HUES48 (cell line): ENCODE data around the gene CFAP92.
"Not testable (repeated sequence)": the region's sequence is repeated elsewhere in the genome, so short reads cannot be mapped to it uniquely, and the experiment has no call there.

Experiments used
- H3K27ac ChIP-seq: one replicate; pipeline ENCODE4 v1.7.0; 2013; ENCODE audit warnings: low read depth, low read length, inconsistent platforms
- H3K27me3 ChIP-seq: 2 replicates; pipeline ENCODE4 v1.6.1; 2013; ENCODE audit warnings: mild to moderate bottlenecking, low read length; ENCODE audit not compliant: control insufficient read depth, insufficient read depth
- H3K36me3 ChIP-seq: 2 replicates; pipeline ENCODE4 v1.6.1; 2013; ENCODE audit warnings: low read length; ENCODE audit not compliant: control insufficient read depth, insufficient read depth
- H3K4me1 ChIP-seq: 2 replicates; pipeline ENCODE4 v1.6.1; 2013; ENCODE audit warnings: mild to moderate bottlenecking, low read length; ENCODE audit not compliant: control insufficient read depth, insufficient read depth
- H3K4me3 ChIP-seq: 2 replicates; pipeline ENCODE4 v1.5.1; 2013; ENCODE audit warnings: mild to moderate bottlenecking, low read depth, low read length
- H3K9ac ChIP-seq: 2 replicates; pipeline ENCODE4 v1.6.1; 2013; ENCODE audit warnings: mild to moderate bottlenecking, low read depth, low read length, moderate library complexity
- H3K9me3 ChIP-seq: 2 replicates; pipeline ENCODE4 v1.6.1; 2013; ENCODE audit warnings: low read length; ENCODE audit not compliant: control insufficient read depth, insufficient read depth

Gene CFAP92

GRCh38 chr3:128872282-128872681 is 121.6 kb downstream of the CFAP92 start:
- H3K9me3 ChIP-seq: no peaks in the 10 kb centered on the region
- H3K9ac ChIP-seq: no peak overlapping the region
- H3K4me1 ChIP-seq: no peaks in the 10 kb centered on the region
- H3K27ac ChIP-seq: no peak overlapping the region
- H3K36me3 ChIP-seq: no peaks in the 10 kb centered on the region
- H3K4me3 ChIP-seq: no peak overlapping the region
- no peaks in the 10 kb centered on the region; the same call in 1 of the 2 replicates for H3K27me3 ChIP-seq

GRCh38 chr3:128870347-128870746 is 123.5 kb downstream of the CFAP92 start:
- Histone ChIP-seq H3K9me3 (no peaks in the 10 kb centered on the region), H3K9ac (no peak overlapping the region), H3K4me1 (no peaks in the 10 kb centered on the region), H3K27ac (no peak overlapping the region), H3K36me3 (no peaks in the 10 kb centered on the region), H3K4me3 (no peak overlapping the region), H3K27me3 (no peaks in the 10 kb centered on the region; the same call in 1 of the 2 replicates)

GRCh38 chr3:128867200-128868125 is 126.4 kb downstream of the CFAP92 start:
- Histone ChIP-seq H3K4me1 (no peaks in the 10 kb centered on the region), H3K9ac (no peak overlapping the region), H3K9me3 (no peaks in the 10 kb centered on the region), H3K27me3 (no peaks in the 10 kb centered on the region), H3K4me3 (no peak overlapping the region), H3K27ac (no peak overlapping the region), H3K36me3 (no peaks in the 10 kb centered on the region)

GRCh38 chr3:128864849-128865804 is 128.7 kb downstream of the CFAP92 start:
- not testable (repeated sequence) for H3K36me3 ChIP-seq, H3K4me1 ChIP-seq, H3K27ac ChIP-seq, H3K27me3 ChIP-seq, H3K9ac ChIP-seq, H3K9me3 ChIP-seq, H3K4me3 ChIP-seq

- Histone ChIP-seq H3K27me3 (no peaks in the 10 kb centered on the region), H3K27ac (peak overlapping the region; percentile 27), H3K9ac (no peak overlapping the region), H3K9me3 (peaks cover 13% of the 10 kb centered on the region), H3K4me3 (no peak overlapping the region), H3K36me3 (no peaks in the 10 kb centered on the region), H3K4me1 (no peaks in the 10 kb centered on the region)
These were observed 129.5 kb downstream of the CFAP92 start for GRCh38 chr3:128864351-128864811.

GRCh38 chr3:128863560-128863959 is 130.3 kb downstream of the CFAP92 start:
- no peak overlapping the region for H3K27ac ChIP-seq
- H3K4me1 ChIP-seq: no peaks in the 10 kb centered on the region

GRCh38 chr3:128861491-128861890 is 132.4 kb downstream of the CFAP92 start:
- H3K4me3 ChIP-seq: no peak overlapping the region
- H3K27ac ChIP-seq: no peak overlapping the region

More at GRCh38 chr3:128863560-128863959, 130.3 kb downstream of the CFAP92 start:
- Histone ChIP-seq H3K4me3 (no peak overlapping the region), H3K36me3 (no peaks in the 10 kb centered on the region), H3K27me3 (no peaks in the 10 kb centered on the region), H3K9me3 (peaks cover 21% of the 10 kb centered on the region), H3K9ac (no peak overlapping the region)

More at GRCh38 chr3:128861491-128861890, 132.4 kb downstream of the CFAP92 start:
- Histone ChIP-seq H3K4me1 (no peaks in the 10 kb centered on the region), H3K27me3 (no peaks in the 10 kb centered on the region), H3K36me3 (no peaks in the 10 kb centered on the region), H3K9me3 (peaks cover 30% of the 10 kb centered on the region), H3K9ac (no peak overlapping the region)
